T47D (cell line): ENCODE results near the gene PDE4D.
A peak's percentile ranks its signal among the peaks of the same experiment; 100 is the strongest.

Experiments
- DNase-seq, 2 experiments: peaks; one replicate each; pipeline versions ENCODE4 v3.0.0 to v3.0.0-alpha.2; 2011 to 2012; ENCODE audit warnings: low read depth in 1 of 2, low spot score in 1 of 2
- JUND ChIP-seq: IDR thresholded peaks from 2 replicates; pipeline ENCODE4 v1.6.1; 2012; ENCODE audit warnings: low read depth
- in situ Hi-C: cut with HindIII; loops from 2 replicates; pipeline ENCODE4 v1.10.0; 2016; ENCODE audit warnings: low sequenced_read_pairs, low pct_unique_long_range_greater_than_20kb

The PDE4D gene

GRCh38 chr5:59241552-59241951 is 652.0 kb downstream of the PDE4D start:
- in situ Hi-C loops = no loop called here
- no peak for DNase-seq
- TF ChIP-seq JUND = no peak

GRCh38 chr5:59241119-59241518 is 652.4 kb downstream of the PDE4D start:
- no peak for TF ChIP-seq JUND
- DNase-seq = no peak
- in situ Hi-C loops = no loop called here

GRCh38 chr5:59238126-59238902 is 655.2 kb downstream of the PDE4D start:
- no peak for TF ChIP-seq JUND
- DNase-seq = no peak
- in situ Hi-C loops = no loop called here

- TF ChIP-seq JUND = no peak
- in situ Hi-C loops = no loop called here
- DNase-seq = no peak
These were observed 656.5 kb downstream of the PDE4D start for GRCh38 chr5:59236986-59237385.

- in situ Hi-C loops = no loop called here
- TF ChIP-seq JUND = no peak
- peak in 1 of 2 experiments; percentile 25 for DNase-seq
These were observed 657.1 kb downstream of the PDE4D start for GRCh38 chr5:59236448-59236847.

GRCh38 chr5:59234236-59234635 is 659.3 kb downstream of the PDE4D start:
- in situ Hi-C loops = no loop called here
- no peak for DNase-seq
- no peak for TF ChIP-seq JUND

GRCh38 chr5:59231221-59231931 is 662.1 kb downstream of the PDE4D start:
- no peak for DNase-seq
- in situ Hi-C loops = no loop called here
- no peak for TF ChIP-seq JUND

GRCh38 chr5:59222687-59223511 is 670.6 kb downstream of the PDE4D start:
- TF ChIP-seq JUND = no peak
- in situ Hi-C loops = no loop called here
- DNase-seq = peak in 1 of 2 experiments; percentile 49

- in situ Hi-C loops = no loop called here
- TF ChIP-seq JUND = no peak
- no peak for DNase-seq
These were observed 671.8 kb downstream of the PDE4D start for GRCh38 chr5:59221769-59222168.

- in situ Hi-C loops = no loop called here
- peak; percentile 18 to 28 for DNase-seq
These were observed 675.0 kb downstream of the PDE4D start for GRCh38 chr5:59218424-59219045.

GRCh38 chr5:59216841-59217240 is 676.7 kb downstream of the PDE4D start:
- no peak for TF ChIP-seq JUND
- in situ Hi-C loops = no loop called here
- no peak for DNase-seq

More at GRCh38 chr5:59218424-59219045, 675.0 kb downstream of the PDE4D start:
- TF ChIP-seq JUND = no peak

GRCh38 chr5:59212596-59212995 is 680.9 kb downstream of the PDE4D start:
- no peak for DNase-seq
- in situ Hi-C loops = no loop called here
- TF ChIP-seq JUND = no peak
